H1 (cell line): ENCODE data around the gene CLPTM1L. TPM values are rescaled to one million over a fixed set of nuclear protein-coding genes. Genes with fewer than 3 reads are reported as not detected.

Experiments used
- BCL11A ChIP-seq, 2 experiments: IDR thresholded peaks; one replicate each; pipeline ENCODE4 v1.6.1; 2011; ENCODE audit warnings: low read depth in 2 of 2, low read length in 2 of 2, mild to moderate bottlenecking in 2 of 2
- polyA plus RNA-seq, 7 experiments: library from polyadenylated mRNA; depleted of rRNA in 3 of 7; stranded (reverse) in 5 of 7; unstranded in 2 of 7; fragments of >200 nt in 5 of 7; fragments of 200-250 nt in 2 of 7; gene quantifications; 1 replicate in 5 of 7; 2 replicates in 1 of 7; 4 replicates in 1 of 7; pipeline versions ENCODE4 v1.2.1 to v1.2.3, GENCODE V29; 2011 to 2013; ENCODE audit warnings: missing spikeins in 2 of 7, mixed read lengths in 2 of 7
- total RNA-seq: library from RNA; stranded (reverse); fragmentation: NEBNext Ultra II Directional; extraction: Animal tissue kit (Norgen Biotek cat#: 25700); gene quantifications from 2 replicates; pipeline ENCODE4 v1.2.1, GENCODE V29; 2021
- TF ChIP-seq, protein P1 (sequence below): IDR thresholded peaks from 2 replicates; pipeline ENCODE4 v1.6.1; 2011; ENCODE audit warnings: low read length, improper control_type of control experiment

CLPTM1L gene
- total and polyA plus RNA-seq, 2 of the 8 experiments (the other 6 are each of a cell fraction or from before 2014, with no cell fraction given) = 102 to 119 TPM

DNA sequence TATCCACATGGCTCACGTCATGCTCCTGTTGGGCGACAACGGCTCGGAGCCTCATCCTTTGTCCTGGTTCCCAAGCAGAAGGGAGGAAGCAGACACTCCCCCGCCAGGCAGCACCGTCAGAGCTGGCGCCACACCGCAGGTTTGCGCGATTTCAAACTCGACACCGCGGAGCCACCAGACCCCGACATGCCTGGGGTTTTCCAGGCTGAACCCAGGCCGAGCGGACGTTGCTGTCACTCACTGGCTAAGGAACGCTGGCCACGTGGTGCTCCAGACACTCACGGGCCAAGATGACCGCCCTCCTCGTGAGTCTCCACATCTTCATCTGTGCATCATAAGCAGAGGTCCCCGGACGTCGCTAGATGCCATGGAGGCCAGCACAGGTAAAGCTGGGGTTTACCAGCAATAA is 59.0 kb downstream of the CLPTM1L start (continued):
- TF ChIP-seq, protein P1, sequence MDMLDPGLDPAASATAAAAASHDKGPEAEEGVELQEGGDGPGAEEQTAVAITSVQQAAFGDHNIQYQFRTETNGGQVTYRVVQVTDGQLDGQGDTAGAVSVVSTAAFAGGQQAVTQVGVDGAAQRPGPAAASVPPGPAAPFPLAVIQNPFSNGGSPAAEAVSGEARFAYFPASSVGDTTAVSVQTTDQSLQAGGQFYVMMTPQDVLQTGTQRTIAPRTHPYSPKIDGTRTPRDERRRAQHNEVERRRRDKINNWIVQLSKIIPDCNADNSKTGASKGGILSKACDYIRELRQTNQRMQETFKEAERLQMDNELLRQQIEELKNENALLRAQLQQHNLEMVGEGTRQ = no peak
- no peak for TF ChIP-seq BCL11A (IDR thresholded peaks at IDR 0.05; ENCODE audit: low read depth in 2 of 2, low read length in 2 of 2)
